Fibroblast of villous mesenchyme (primary cell): ENCODE measurements around the gene SLC48A1. TPM values are rescaled to one million over a fixed set of nuclear protein-coding genes. Genes with fewer than 3 reads are reported as not detected.

ENCODE experiments used
- DNase-seq: peaks from one replicate; pipeline ENCODE4 v3.0.0-alpha.2; 2010; ENCODE audit warnings: low read depth
- H3K4me3 ChIP-seq: 2 replicates; pipeline ENCODE4 v1.5.1; 2011; ENCODE audit warnings: low read depth, mild to moderate bottlenecking, low read length
- total RNA-seq: library from RNA; depleted of rRNA; stranded (reverse); fragments of >200 nt; gene quantifications from 2 replicates; pipeline ENCODE4 v1.2.3, GENCODE V29; 2012
- TF ChIP-seq, protein P1 (sequence below): IDR thresholded peaks from 2 replicates; pipeline ENCODE4 v1.5.1; 2012; ENCODE audit warnings: low read depth, mild to moderate bottlenecking, low read length; ENCODE audit not compliant: insufficient read depth

The SLC48A1 gene
- total RNA-seq, 1 donor: 19.4 TPM

DNA sequence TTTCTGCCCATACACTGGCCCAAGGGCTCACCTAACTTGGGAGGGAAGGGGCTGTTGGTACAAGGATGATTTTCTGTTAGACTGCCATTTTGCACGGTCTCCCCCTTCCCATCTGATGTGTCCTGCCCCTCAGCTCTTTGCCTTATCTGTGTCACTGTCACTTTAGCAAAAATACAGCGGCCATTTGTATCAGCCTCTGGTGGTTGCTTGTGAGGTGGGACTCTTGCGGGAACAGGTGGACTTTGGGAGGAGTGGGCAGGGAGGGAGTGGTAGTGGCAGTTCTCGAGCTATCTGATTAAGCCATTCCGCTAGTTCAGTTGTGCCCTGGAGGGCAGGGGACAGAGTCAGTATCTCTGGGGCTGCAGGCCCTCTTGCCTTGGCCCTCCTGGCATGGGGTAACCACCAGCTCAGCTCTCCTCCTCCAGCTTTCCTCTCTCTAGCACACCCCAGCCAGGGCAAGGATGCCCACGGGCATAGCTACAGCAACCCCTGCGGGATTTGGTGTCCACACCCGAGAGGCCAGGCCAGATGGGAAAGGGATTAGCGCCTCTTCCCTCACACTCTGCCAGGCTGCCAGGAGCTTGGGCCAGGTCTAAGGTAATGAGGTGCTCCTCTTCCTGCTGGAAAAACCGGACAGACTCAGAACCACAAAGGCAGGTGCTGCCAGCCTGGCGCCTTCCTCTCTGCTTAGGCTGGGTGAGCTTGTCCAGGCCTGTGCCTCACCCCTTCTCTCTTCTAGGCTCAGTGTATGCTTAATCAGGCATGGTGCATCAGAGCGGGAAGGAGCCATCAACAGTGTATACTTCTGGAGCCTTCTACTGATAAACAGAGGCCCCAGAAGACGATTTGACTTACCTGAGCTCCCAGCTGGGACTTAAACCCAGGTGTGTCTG is 8.7 kb downstream of the SLC48A1 start:
- no peak for DNase-seq
- H3K4me3 ChIP-seq: no peak overlapping the region
- TF ChIP-seq, protein P1, sequence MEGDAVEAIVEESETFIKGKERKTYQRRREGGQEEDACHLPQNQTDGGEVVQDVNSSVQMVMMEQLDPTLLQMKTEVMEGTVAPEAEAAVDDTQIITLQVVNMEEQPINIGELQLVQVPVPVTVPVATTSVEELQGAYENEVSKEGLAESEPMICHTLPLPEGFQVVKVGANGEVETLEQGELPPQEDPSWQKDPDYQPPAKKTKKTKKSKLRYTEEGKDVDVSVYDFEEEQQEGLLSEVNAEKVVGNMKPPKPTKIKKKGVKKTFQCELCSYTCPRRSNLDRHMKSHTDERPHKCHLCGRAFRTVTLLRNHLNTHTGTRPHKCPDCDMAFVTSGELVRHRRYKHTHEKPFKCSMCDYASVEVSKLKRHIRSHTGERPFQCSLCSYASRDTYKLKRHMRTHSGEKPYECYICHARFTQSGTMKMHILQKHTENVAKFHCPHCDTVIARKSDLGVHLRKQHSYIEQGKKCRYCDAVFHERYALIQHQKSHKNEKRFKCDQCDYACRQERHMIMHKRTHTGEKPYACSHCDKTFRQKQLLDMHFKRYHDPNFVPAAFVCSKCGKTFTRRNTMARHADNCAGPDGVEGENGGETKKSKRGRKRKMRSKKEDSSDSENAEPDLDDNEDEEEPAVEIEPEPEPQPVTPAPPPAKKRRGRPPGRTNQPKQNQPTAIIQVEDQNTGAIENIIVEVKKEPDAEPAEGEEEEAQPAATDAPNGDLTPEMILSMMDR: no peak

DNA sequence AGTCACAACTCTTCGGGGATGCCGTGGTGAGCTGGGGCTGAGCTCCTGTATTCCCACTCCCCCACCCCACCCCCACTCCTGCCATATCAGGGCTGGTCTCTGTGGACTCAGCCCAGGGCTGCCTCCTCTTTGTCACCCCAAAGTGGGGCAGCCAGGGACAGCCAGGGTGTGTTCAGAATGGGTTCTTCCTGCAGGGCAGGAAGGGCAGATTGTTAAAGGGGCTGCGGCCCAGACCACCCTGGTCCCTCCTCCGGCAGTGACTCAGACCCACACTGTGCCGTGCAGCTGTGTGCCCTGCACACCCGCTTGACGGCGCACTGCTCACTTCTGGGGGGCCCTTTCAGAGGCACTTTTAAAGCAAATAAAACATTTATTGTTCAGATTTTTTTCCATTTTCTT is 9.3 kb downstream of the SLC48A1 start:
- H3K4me3 ChIP-seq: no peak overlapping the region
- TF ChIP-seq, protein P1: no peak
- no peak for DNase-seq

DNA sequence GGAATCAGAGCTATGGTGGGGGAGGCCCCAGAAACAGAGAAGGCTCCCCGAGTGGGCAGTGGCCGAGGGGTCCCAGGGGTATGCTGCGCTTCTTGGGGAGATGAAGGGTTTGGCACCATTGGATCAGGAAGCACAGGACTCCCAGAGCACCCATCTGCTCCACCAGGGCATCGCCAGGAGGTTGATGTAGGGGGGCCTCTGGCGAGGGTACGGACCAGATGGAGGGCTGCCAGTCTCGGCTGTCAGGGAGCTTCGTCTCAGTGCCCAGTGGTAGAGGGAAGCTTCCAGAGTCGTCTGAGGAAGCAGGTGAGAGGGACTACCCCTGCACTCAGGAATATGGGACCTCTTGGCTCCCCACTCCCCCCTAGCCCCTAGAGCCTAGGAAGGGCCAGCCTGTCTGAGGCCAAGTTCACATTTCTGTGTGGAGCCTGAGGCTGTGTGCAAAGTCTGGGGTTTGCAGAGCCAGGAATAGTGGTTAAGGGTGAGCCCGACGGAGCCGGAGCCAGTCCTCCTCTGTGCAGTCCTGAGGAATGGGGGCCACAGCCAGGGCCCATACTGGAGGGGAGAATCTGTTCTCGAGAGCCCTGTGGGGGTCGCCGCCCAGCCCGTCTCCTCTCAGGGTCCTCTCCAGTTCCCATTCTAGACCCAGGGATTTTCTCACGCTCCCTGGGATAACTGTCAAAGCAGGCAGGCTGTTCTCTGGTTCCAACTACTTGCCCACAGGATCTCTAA is 10.2 kb downstream of the SLC48A1 start:
- H3K4me3 ChIP-seq: no peak overlapping the region
- TF ChIP-seq, protein P1: no peak
- DNase-seq: no peak

DNA sequence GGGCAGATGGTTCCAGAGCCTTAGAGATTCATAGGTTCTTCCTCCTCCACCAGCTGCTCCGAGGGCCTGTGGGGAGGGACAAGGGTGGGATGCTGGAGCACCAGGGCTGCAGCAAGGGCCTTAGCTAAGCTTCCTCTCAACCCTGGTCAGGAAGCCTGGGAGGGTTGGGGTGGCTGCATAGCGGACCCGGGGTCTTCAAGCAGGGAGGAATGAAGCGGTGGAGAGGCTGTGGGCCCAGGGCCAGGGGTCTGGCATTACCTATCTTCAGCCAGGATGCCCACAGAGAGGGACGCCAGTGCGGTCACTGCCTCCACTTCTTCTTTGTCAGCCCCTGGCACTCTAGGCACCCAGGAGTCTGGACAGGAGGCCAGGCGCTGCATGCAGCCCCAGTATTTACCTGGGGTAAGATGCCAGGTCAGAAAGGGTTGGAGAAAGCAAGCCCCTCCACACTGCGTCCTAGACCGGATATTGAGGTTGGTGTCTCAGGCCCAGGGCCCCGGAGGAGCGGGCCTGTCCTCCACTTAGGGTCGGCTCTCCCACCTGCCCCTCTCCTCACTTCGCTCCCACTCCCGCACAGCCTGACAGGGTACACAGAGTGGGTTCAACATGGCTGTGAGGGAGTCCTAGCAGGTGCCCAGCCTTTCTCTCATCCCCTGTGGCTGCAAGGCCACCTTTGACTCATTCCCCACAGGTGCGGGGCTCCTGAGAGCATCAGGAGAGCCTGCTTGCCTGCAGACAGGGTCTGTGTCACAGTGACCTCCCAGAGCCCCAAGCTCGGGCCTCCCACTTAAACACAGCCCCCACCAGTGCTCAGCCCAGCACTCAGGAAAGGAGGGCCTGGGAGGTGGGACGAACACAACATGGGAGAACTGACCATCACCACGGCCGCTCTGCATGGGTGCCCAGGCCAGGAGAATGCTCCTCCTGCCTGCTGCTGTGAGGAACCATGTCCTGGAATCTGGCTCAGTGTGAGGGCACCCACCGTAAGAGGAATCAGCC is 11.1 kb downstream of the SLC48A1 start:
- DNase-seq: no peak
- H3K4me3 ChIP-seq: no peak overlapping the region
- TF ChIP-seq, protein P1: no peak

DNA sequence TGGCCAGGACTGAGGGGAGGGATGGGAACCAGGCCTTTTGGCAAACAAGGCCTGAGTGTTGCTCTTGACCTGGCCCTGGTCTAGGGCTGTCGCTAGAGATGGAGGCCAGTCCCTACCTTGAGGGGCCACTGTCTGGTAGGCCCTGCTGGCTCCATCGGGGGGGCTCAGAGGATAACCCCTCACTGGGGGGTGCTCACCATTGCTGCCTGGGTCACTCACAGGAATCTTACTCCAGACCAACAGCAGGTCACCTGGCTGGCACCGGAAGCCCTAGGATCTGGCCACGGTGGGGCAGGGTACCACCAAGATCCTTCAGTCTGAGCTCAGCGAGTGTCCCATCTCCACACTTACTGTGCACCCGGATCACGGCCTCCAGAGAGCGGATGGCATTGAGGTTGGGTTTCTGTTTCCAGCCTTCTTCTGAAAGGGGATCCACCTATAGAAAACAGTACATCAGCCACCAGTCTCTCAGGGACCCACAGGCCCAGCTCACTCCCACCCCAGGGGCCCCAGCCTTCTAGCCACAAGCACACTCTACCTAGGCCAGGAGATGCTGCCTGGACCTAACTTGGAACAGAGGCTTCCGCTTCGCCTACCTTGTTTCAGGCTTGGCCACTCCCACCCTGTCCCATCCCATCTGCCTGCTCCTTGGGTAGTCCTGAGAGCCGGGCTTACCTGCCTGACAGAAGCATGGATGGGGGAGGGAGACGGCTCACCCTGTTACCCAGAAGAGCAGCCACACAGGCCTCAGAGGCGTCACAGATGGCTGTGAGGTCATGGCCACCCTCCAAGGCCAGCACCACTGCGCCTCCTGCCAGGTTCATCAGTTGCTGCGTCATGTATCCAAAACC is 12.2 kb downstream of the SLC48A1 start:
- no peak overlapping the region for H3K4me3 ChIP-seq
- TF ChIP-seq, protein P1: no peak
- DNase-seq: no peak
